ENCODE results near the gene SLC27A5. TPM values are rescaled to one million over a fixed set of nuclear protein-coding genes. Genes with fewer than 3 reads are reported as not detected.

Gene SLC27A5
- total and polyA plus RNA-seq, 2 of the 13 experiments (the other 11 are each of a cell fraction or from before 2014, with no cell fraction given), result 30.3 to 40.2 TPM

DNA sequence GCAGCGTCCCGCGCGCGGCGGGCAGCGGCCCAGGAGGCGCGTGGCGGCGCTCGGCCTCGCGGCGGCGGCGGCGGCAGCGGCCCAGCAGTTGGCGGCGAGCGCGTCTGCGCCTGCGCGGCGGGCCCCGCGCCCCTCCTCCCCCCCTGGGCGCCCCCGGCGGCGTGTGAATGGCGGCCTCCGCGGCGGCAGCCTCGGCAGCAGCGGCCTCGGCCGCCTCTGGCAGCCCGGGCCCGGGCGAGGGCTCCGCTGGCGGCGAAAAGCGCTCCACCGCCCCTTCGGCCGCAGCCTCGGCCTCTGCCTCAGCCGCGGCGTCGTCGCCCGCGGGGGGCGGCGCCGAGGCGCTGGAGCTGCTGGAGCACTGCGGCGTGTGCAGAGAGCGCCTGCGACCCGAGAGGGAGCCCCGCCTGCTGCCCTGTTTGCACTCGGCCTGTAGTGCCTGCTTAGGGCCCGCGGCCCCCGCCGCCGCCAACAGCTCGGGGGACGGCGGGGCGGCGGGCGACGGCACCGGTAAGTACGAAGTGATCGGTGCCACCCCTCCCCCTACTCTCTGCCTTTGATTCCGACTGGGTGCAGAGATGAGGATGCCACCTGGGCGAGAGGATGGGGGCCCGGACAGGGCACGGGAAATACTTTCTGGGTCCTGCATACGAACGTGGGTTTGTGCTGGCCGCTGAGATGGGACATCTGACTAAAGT is 32.9 kb upstream of the SLC27A5 start (continued):
- no peak for TF ChIP-seq SOX5 (CRISPR knock-in tag; IDR thresholded peaks at IDR 0.05; ENCODE audit: borderline replicate concordance)
- no peak for TF ChIP-seq NR2F2 (IDR thresholded peaks at IDR 0.05; ENCODE audit: borderline replicate concordance, low read depth)
- no peak for TF ChIP-seq ELF1 (CRISPR knock-in tag; IDR thresholded peaks at IDR 0.05)
- TF ChIP-seq SIX1 (CRISPR knock-in tag; IDR thresholded peaks at IDR 0.05; ENCODE audit: borderline replicate concordance), result no peak
- TF ChIP-seq, protein P1, sequence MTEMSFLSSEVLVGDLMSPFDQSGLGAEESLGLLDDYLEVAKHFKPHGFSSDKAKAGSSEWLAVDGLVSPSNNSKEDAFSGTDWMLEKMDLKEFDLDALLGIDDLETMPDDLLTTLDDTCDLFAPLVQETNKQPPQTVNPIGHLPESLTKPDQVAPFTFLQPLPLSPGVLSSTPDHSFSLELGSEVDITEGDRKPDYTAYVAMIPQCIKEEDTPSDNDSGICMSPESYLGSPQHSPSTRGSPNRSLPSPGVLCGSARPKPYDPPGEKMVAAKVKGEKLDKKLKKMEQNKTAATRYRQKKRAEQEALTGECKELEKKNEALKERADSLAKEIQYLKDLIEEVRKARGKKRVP (CRISPR knock-in tag; IDR thresholded peaks at IDR 0.05), result peak in 1 of 2 experiments; percentile 32; a peak in 1 of 4 replicates
- TF ChIP-seq, protein P2, sequence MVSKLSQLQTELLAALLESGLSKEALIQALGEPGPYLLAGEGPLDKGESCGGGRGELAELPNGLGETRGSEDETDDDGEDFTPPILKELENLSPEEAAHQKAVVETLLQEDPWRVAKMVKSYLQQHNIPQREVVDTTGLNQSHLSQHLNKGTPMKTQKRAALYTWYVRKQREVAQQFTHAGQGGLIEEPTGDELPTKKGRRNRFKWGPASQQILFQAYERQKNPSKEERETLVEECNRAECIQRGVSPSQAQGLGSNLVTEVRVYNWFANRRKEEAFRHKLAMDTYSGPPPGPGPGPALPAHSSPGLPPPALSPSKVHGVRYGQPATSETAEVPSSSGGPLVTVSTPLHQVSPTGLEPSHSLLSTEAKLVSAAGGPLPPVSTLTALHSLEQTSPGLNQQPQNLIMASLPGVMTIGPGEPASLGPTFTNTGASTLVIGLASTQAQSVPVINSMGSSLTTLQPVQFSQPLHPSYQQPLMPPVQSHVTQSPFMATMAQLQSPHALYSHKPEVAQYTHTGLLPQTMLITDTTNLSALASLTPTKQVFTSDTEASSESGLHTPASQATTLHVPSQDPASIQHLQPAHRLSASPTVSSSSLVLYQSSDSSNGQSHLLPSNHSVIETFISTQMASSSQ (IDR thresholded peaks at IDR 0.05; ENCODE audit: low read depth), result no peak
- TF ChIP-seq, protein P2 (CRISPR knock-in tag; IDR thresholded peaks at IDR 0.05; ENCODE audit: borderline replicate concordance), result no peak
- no peak for TF ChIP-seq NBN (conservative IDR thresholded peaks at IDR 0.05)
- no peak for TF ChIP-seq ZNF232 (CRISPR knock-in tag; IDR thresholded peaks at IDR 0.05; ENCODE audit: borderline replicate concordance)
- 0 out of 2 replicates have a peak, but pooled peaks have one; percentile 22 for TF ChIP-seq ZNF589 (CRISPR knock-in tag; conservative IDR thresholded peaks at IDR 0.05)
- TF ChIP-seq PRDM10 (CRISPR knock-in tag; IDR thresholded peaks at IDR 0.05; ENCODE audit: low read depth), result no peak
- no peak for TF ChIP-seq ZSCAN29 (CRISPR knock-in tag; conservative IDR thresholded peaks at IDR 0.05)
- TF ChIP-seq, protein P3, sequence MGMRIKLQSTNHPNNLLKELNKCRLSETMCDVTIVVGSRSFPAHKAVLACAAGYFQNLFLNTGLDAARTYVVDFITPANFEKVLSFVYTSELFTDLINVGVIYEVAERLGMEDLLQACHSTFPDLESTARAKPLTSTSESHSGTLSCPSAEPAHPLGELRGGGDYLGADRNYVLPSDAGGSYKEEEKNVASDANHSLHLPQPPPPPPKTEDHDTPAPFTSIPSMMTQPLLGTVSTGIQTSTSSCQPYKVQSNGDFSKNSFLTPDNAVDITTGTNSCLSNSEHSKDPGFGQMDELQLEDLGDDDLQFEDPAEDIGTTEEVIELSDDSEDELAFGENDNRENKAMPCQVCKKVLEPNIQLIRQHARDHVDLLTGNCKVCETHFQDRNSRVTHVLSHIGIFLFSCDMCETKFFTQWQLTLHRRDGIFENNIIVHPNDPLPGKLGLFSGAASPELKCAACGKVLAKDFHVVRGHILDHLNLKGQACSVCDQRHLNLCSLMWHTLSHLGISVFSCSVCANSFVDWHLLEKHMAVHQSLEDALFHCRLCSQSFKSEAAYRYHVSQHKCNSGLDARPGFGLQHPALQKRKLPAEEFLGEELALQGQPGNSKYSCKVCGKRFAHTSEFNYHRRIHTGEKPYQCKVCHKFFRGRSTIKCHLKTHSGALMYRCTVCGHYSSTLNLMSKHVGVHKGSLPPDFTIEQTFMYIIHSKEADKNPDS (CRISPR knock-in tag; IDR thresholded peaks at IDR 0.05), result no peak
- TF ChIP-seq ADNP (CRISPR knock-in tag; IDR thresholded peaks at IDR 0.05), result no peak
- no peak for TF ChIP-seq ZNF317 (CRISPR knock-in tag; IDR thresholded peaks at IDR 0.05)
- TF ChIP-seq PPARG (CRISPR knock-in tag; conservative IDR thresholded peaks at IDR 0.05), result no peak
- no peak for TF ChIP-seq MBNL3 (CRISPR knock-in tag; conservative IDR thresholded peaks at IDR 0.05)
- no peak for TF ChIP-seq FOSL1 (CRISPR knock-in tag; IDR thresholded peaks at IDR 0.05; ENCODE audit: borderline replicate concordance)
- TF ChIP-seq MIER3 (CRISPR knock-in tag; IDR thresholded peaks at IDR 0.05; ENCODE audit: borderline replicate concordance), result no peak
- TF ChIP-seq JDP2 (CRISPR knock-in tag; IDR thresholded peaks at IDR 0.05; ENCODE audit: borderline replicate concordance), result no peak; the same call in 1 of the 2 replicates

Data from HepG2 (cell line).